GM12872 (cell line): ENCODE measurements around the gene ADAM12.

Source experiments
- CTCF ChIP-seq: IDR thresholded peaks from 3 replicates; pipeline ENCODE4 v1.5.1; 2011; ENCODE audit warnings: low read depth, mild to moderate bottlenecking, low read length, moderate library complexity; ENCODE audit not compliant: insufficient read depth

Gene ADAM12

GRCh38 chr10:126059076-126059826 is 329.0 kb downstream of the ADAM12 start:
- no peak for TF ChIP-seq CTCF

GRCh38 chr10:126058507-126058906 is 329.8 kb downstream of the ADAM12 start:
- no peak for TF ChIP-seq CTCF

GRCh38 chr10:126058104-126058503 is 330.2 kb downstream of the ADAM12 start:
- TF ChIP-seq CTCF: no peak

- no peak for TF ChIP-seq CTCF
Measured at GRCh38 chr10:126057494-126057893, 330.8 kb downstream of the ADAM12 start.

GRCh38 chr10:126054191-126054590 is 334.1 kb downstream of the ADAM12 start:
- no peak for TF ChIP-seq CTCF

GRCh38 chr10:126052171-126052570 is 336.1 kb downstream of the ADAM12 start:
- no peak for TF ChIP-seq CTCF

- no peak for TF ChIP-seq CTCF
Measured at GRCh38 chr10:126049759-126050700, 338.2 kb downstream of the ADAM12 start.
